Measurements from ENCODE around the gene SMAD6.

DNA sequence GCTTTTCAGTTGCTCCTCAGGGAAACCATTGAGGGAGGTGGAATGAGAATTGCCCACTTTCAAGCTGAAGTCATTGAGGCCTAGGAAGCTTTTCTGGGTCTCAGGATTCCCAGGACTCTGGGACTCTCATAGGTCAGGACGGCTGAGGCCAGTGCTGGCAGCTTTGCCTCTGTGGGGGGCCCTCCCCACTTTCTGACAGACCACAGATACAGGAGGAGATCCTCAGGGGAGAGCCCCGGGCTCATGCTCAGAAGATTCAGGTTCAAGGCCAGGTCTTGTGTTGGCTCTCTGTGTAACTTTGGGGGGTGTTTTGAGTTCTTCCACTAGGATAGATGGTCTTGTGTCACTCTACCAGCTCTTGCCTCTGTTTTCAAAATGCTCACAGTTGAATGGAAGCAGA, 50.0 kb downstream of the SMAD6 start:
- TF ChIP-seq, protein P1, sequence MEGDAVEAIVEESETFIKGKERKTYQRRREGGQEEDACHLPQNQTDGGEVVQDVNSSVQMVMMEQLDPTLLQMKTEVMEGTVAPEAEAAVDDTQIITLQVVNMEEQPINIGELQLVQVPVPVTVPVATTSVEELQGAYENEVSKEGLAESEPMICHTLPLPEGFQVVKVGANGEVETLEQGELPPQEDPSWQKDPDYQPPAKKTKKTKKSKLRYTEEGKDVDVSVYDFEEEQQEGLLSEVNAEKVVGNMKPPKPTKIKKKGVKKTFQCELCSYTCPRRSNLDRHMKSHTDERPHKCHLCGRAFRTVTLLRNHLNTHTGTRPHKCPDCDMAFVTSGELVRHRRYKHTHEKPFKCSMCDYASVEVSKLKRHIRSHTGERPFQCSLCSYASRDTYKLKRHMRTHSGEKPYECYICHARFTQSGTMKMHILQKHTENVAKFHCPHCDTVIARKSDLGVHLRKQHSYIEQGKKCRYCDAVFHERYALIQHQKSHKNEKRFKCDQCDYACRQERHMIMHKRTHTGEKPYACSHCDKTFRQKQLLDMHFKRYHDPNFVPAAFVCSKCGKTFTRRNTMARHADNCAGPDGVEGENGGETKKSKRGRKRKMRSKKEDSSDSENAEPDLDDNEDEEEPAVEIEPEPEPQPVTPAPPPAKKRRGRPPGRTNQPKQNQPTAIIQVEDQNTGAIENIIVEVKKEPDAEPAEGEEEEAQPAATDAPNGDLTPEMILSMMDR (conservative IDR thresholded peaks at IDR 0.05; ENCODE audit: low read length) = no peak
- TF ChIP-seq EZH2phosphoT487 (IDR thresholded peaks at IDR 0.05; ENCODE audit: borderline replicate concordance) = no peak
